ENCODE measurements around the gene ANKS6.

Gene ANKS6

GRCh38 chr9:98811051-98811650, 14.8 kb upstream of the ANKS6 start:
- H3K4me2 ChIP-seq (ENCODE audit: low read length): no peak overlapping the region

GRCh38 chr9:98810102-98810842, 13.9 kb upstream of the ANKS6 start:
- peaks cover 2% of the 10 kb centered on the region; the same call in 1 of the 2 replicates for H3K9me3 ChIP-seq (ENCODE audit: control insufficient read depth, insufficient read depth, low read length)
- H3K27ac ChIP-seq (ENCODE audit: low read depth, low read length): no peak overlapping the region
- H4K20me1 ChIP-seq (ENCODE audit: control insufficient read depth, insufficient read depth, low read depth, low read length): no peaks in the 10 kb centered on the region
- peaks cover 17% of the 10 kb centered on the region for H3K4me1 ChIP-seq (ENCODE audit: control insufficient read depth, low read length)
- H3K4me3 ChIP-seq (ENCODE audit: low read length): no peak overlapping the region
- no peak for TF ChIP-seq CTCF (IDR thresholded peaks at IDR 0.05; ENCODE audit: low read depth, low read length, poor library complexity, severe bottlenecking)
- TF ChIP-seq EZH2phosphoT487 (IDR thresholded peaks at IDR 0.05; ENCODE audit: borderline replicate concordance, low read length): no peak
- no peaks in the 10 kb centered on the region for H3K36me3 ChIP-seq (ENCODE audit: control insufficient read depth, low read length)
- H3K27me3 ChIP-seq (ENCODE audit: control insufficient read depth, low read length): peaks cover 30% of the 10 kb centered on the region
- H3K79me2 ChIP-seq (ENCODE audit: control insufficient read depth, low read length): no peaks in the 10 kb centered on the region
- H3K4me2 ChIP-seq (ENCODE audit: low read length): no peak overlapping the region
- H3F3A ChIP-seq (ENCODE audit: control insufficient read depth, insufficient read depth): no peaks in the 10 kb centered on the region
- H3K9me2 ChIP-seq (replicated peaks; ENCODE audit: control insufficient read depth, low read length): no peaks in the 10 kb centered on the region

More at GRCh38 chr9:98811051-98811650, 14.8 kb upstream of the ANKS6 start:
- no peak overlapping the region for H3K27ac ChIP-seq (ENCODE audit: low read depth, low read length)
- H3K27me3 ChIP-seq (ENCODE audit: control insufficient read depth, low read length): peaks cover 23% of the 10 kb centered on the region
- peaks cover 17% of the 10 kb centered on the region for H3K4me1 ChIP-seq (ENCODE audit: control insufficient read depth, low read length)
- H3K9me3 ChIP-seq (ENCODE audit: control insufficient read depth, insufficient read depth, low read length): peaks cover 2% of the 10 kb centered on the region; the same call in 1 of the 2 replicates
- no peaks in the 10 kb centered on the region for H4K20me1 ChIP-seq (ENCODE audit: control insufficient read depth, insufficient read depth, low read depth, low read length)
- no peaks in the 10 kb centered on the region for H3K79me2 ChIP-seq (ENCODE audit: control insufficient read depth, low read length)
- no peak overlapping the region for H3K4me3 ChIP-seq (ENCODE audit: low read length)
- no peaks in the 10 kb centered on the region for H3F3A ChIP-seq (ENCODE audit: control insufficient read depth, insufficient read depth)
- H3K36me3 ChIP-seq (ENCODE audit: control insufficient read depth, low read length): no peaks in the 10 kb centered on the region
- no peaks in the 10 kb centered on the region for H3K9me2 ChIP-seq (replicated peaks; ENCODE audit: control insufficient read depth, low read length)
- TF ChIP-seq CTCF (IDR thresholded peaks at IDR 0.05; ENCODE audit: low read depth, low read length, poor library complexity, severe bottlenecking): no peak
- no peak for TF ChIP-seq EZH2phosphoT487 (IDR thresholded peaks at IDR 0.05; ENCODE audit: borderline replicate concordance, low read length)

GRCh38 chr9:98809311-98810101, 13.2 kb upstream of the ANKS6 start:
- Histone ChIP-seq H3K36me3 (ENCODE audit: control insufficient read depth, low read length) (no peaks in the 10 kb centered on the region), H3K27ac (ENCODE audit: low read depth, low read length) (no peak overlapping the region), H3K9me3 (ENCODE audit: control insufficient read depth, insufficient read depth, low read length) (peaks cover 2% of the 10 kb centered on the region; the same call in 1 of the 2 replicates), H3K79me2 (ENCODE audit: control insufficient read depth, low read length) (no peaks in the 10 kb centered on the region), H3K27me3 (ENCODE audit: control insufficient read depth, low read length) (peaks cover 36% of the 10 kb centered on the region), H3F3A (ENCODE audit: control insufficient read depth, insufficient read depth) (no peaks in the 10 kb centered on the region), H3K4me3 (ENCODE audit: low read length) (no peak overlapping the region), H3K9me2 (replicated peaks; ENCODE audit: control insufficient read depth, low read length) (no peaks in the 10 kb centered on the region), H4K20me1 (ENCODE audit: control insufficient read depth, insufficient read depth, low read depth, low read length) (no peaks in the 10 kb centered on the region), H3K4me2 (ENCODE audit: low read length) (no peak overlapping the region), H3K4me1 (ENCODE audit: control insufficient read depth, low read length) (peaks cover 17% of the 10 kb centered on the region)
- TF ChIP-seq EZH2phosphoT487 (IDR thresholded peaks at IDR 0.05; ENCODE audit: borderline replicate concordance, low read length): no peak
- no peak for TF ChIP-seq CTCF (IDR thresholded peaks at IDR 0.05; ENCODE audit: low read depth, low read length, poor library complexity, severe bottlenecking)
